Islet of Langerhans (tissue), 1 donor: Measurements from ENCODE around the gene GOPC.
A peak's percentile ranks its signal among the peaks of the same experiment; 100 is the strongest.

ENCODE experiments used
- FAIRE-seq: peaks from one replicate; lab custom pipeline; 2011; peaks lifted over from hg19 to GRCh38; lab: Jason Lieb, UNC

GOPC gene

DNA sequence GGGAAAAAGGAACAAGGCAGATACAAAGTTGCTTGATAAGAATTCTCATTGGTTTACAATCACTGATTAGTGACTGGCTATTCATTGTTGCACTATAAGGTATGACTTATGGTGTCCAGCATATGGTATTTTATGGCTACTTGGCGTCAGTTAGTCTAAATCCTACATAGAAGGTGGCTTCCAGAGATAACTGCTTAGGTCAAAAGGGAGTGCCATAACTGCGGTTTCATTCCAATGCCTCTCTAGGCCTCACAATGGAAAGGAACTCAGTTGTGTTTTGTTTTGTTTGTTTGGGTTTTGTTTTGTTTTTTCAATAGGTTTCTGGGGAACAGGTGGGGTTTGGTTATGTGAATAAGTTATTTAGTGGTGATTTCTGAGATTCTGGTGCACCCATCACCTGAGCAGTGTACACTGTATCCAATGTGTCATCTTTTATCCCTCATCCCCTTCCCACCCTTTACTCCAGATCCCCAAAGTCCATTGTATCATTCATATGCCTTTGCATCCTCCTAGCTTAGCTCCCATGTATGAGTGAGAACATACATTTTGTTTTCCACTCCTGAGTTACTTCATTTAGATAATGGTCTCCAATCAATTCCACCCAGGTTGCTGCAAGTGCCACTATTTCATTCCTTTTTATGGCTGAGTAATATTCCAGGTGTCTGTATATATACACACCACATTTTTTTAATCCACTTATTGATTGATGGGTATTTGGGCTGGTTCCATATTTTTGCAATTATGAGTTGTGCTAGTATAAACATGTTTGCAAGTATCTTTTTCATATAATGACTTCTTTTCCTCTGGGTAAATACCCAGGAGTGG lies 7.0 kb downstream of the GOPC start:
- no peak for FAIRE-seq

DNA sequence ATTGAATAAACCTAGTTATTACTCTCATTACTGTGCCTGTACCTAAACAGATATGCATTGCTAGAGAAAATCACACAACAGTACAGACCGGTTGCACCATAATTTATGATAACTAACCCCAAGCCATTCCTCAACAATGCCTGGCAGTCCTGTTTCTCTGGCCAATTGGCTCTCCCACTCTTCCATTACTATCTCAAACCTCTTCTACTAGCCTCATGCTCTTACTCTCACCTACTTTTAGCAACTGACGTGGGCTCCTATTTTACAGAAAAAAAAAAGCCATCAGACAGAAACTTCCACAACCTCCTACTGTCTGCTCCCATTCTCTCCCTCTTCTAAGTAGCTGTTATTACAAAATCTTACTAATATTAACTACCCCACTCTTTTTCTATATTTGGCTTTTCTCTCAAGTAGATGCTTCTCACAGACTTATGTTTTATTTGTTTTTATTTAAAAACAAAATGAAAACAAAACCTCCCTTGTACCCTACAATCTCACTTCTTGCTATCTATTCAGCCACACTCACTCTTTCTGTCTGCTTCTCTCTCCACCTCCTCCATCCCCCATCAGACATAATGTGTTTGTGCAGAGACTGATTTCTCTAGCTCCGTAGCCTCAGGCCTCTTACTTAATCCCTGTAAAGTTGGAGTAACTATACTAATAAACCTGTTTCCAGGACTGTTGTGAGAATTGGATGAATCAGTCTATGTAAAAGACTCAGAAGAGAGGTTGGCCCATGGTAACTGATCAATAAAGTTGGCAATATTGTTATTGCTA lies 9.1 kb downstream of the GOPC start:
- no peak for FAIRE-seq

DNA sequence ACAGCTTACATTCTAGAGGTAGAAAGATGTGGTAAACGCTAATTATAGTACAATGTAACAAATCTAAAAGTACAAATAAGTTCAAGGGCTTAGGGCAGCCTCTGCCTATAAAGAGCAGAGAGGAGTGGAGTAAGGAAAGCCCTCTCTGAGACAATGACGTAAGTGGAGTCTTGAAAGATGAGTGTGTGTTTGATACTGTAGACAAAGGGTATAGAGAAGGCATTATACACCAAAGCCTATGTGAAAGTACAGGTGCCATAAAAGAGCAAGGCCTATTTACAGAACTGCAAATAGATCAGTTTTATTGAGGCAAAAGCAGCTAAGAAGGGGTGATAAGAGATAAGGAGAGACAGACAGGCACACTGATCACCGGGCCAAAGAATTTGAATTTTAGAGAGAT lies 10.9 kb downstream of the GOPC start:
- FAIRE-seq, result no peak

DNA sequence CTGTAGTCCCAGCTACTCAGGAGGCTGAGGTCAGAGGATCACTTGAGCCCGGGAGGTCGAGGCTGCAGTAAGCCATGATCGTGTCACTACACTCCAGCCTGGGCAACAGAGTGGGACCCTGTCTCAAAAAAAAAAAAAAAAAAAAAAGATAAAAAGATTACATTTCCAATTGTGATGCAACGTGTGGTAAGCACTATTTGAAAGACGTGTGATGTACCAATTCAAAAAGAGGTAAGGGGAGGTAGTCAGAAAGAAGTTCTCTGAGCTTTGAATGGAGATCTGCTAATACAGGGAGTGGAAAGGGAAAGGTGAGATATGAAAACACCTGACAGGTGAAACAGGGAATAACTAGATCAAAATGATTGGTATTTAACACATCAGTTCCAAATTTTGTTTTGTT lies 11.9 kb downstream of the GOPC start:
- no peak for FAIRE-seq

DNA sequence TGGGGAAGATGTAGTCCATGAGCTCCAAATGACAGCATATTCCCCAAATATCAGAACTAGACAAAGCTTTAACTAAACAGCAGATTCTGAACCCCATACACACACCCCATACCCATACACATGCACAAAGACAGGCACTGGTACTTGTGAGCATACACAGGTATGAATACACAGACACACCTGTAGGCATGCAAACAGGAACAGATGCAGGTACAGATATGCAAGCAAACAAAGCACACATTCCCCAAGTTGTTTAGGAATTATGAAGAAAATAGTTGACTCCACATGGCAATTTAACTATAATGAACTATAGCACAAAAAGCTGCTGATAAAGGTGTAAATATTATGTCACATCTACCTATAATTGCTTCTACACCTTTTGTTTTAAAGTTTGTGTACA lies 16.7 kb downstream of the GOPC start:
- no peak for FAIRE-seq

DNA sequence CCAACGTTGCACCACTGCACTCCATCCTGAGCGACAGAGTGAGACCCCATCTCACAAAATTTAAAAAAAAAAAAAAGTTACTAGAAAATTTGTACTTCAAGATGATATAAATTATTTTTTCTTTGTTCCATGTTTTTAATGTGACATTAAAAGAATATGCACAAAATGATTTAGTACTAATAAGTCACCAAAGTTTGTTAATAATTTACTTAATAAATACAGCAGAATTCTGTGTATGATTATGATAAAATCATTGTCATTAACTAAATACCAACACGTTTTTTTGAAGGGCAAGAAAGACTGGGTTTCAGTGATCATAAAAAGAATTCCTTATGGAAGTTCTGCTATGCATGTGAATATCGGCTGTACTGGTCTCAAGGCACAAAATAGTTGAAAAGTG lies 28.1 kb downstream of the GOPC start:
- FAIRE-seq, result peak; percentile 91

DNA sequence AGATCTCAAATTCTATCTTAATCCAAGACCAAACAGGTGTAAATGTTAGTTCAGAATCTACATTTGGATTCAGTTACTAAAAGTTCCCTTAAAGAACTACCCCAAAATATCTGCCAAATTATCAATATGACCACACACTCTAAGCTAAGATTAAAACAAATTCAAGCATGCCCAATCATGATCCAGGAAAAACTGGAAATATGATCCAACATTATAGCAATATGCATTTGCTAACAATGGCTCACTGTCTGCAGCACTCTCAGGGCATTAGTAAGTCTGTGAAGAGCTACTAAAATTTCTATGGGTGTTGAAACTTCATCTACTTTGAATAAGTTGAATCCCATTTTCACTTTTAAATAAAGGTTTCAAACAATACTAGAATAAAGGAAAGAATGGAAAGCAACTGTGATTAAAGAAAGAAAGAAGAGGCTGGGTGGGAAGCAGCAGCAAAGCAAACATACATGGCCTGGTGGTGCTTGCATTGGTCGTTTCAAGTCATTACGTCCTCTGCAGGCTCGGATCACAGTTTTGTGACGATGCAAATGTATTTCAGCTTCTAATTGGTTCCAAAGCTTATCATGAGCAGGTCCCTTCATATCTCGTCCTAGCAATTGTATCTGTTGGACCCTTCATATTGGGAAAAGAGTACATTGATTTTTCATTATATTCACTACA lies 29.2 kb downstream of the GOPC start:
- FAIRE-seq, result no peak

DNA sequence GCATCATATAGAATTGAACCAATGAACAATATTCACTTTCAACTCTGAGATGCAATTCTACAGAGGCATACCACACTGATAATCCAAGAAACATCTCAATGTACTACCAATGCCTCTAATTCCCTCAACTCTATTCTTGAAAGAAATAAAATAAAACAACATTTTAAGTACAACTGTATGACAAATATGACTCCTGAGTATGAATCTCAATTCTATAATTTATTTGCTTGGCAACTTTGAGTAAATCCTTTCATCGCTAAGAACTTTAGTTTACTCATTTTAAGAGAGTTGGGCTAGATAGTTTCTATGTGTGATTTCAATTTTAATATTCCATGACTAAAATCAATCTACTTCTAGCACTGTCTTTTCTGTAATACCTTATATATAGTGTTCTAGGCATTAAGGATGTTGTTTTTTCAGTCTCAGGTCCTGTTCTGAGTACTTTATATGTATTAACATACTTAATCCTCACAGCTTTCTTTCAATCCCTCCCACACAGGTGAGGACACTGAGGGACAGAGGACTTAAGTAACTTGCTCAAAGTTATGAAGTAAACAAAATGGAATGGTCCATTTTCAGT lies 33.4 kb downstream of the GOPC start:
- no peak for FAIRE-seq

DNA sequence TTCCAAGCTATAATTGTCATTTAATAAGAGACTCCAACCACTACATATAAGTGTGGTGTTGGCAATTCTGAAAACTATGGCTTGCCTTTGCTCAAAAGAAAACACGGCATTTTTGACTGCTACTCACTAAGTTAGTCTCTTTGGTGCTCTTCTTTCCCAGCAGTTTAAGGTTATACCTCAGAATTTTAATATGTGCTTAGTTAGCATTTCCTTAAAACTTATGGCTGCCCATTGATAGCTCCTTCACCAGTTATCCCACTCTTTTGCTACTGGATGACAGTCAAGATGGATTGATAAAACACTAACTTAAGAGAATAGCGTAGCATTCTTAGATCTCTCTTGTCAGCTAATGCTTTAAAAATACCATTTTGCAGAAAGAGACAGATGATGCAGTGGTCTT lies 34.1 kb downstream of the GOPC start:
- no peak for FAIRE-seq

DNA sequence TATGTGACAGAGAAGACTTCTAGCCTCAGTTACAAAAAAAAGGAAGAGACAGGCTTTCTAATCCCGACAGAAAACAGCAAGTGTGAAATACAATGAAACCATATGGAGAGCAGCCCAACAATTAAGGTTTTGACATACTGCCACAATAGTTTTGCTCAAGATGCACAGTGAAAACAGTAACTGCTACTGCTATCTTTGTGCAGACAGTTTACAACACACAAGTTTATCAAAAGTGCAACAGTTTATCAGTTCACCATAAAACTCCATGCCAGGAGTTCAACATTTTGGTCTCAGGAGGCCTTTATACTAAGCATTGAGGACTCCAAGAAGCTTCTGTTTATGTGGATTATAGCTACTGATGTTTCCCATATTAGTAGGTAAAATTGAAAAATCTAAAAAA lies 37.6 kb downstream of the GOPC start:
- FAIRE-seq, result peak; percentile 27

DNA sequence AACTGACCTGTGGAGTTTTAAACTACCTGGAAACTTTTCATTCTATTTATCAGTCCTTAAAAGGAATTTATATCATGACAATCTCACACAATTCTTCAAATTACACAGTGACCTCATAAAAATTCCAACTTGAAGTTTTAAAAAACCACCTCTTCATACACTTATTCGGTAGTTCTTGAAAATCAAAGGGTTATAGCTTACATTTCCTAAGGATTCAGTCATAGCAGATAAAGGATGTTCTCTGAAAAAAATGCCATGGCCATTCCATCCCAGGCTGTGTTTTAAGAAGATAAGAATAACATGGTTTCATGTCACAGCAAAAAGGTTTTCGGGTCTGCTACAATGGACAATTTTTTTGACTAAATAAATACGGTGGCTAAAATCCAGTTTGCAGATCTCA lies 41.2 kb downstream of the GOPC start:
- no peak for FAIRE-seq

DNA sequence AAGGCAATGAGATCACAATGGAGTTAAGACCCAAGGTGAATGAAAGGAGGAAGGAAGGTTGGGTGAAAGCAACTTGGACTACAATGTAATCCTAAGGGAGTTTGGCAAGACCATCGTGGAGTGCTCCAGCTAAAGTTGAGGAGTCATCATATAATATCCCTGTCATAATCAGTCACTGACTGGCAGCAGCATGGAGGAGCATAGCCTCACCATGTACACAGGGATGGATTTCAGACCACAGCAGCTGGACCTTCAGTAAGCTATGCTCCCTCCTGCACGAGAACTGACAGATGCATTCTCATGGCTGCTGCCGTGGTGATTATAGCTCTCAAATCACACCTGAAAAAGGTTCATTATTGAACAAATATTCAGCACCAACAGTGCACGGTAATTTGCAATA lies 43.0 kb downstream of the GOPC start:
- no peak for FAIRE-seq

DNA sequence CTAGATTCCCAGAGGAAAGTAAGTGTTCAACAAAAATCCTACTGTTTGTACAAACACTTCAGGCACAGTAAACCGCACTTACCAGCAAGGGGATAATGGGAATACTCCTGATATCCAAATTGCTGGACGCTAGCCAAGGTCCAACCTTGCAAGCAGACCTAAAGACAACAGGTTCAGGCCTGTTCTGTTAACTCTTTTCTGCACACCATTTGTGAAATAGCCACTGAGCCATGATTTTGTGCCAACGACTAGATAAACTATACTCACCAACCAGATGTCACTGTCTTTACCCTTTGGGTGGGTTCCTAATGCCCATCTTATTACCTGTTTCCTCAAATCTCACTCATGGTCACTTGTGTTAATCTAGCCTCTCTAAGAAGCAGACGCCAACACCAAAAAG lies 43.5 kb downstream of the GOPC start:
- no peak for FAIRE-seq

DNA sequence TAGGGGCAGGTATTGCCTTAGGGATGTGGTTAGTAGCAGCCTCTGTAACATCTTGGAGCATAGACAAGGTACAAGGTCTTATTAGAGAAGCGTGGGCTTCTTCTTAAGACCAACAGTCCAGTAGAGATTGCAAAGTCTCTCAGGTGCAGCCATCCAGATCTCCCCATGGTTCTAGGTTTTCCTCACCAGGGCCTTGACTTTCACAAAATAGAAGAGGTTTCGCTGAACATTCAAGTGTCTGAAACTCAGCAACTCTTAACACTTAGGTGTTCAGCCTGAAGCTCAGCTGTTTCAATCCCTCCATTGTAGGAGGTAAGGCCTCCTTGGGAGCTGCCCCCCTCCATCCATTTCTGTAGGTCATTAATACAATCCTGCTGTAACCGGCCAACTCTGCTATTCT lies 44.4 kb downstream of the GOPC start:
- no peak for FAIRE-seq

DNA sequence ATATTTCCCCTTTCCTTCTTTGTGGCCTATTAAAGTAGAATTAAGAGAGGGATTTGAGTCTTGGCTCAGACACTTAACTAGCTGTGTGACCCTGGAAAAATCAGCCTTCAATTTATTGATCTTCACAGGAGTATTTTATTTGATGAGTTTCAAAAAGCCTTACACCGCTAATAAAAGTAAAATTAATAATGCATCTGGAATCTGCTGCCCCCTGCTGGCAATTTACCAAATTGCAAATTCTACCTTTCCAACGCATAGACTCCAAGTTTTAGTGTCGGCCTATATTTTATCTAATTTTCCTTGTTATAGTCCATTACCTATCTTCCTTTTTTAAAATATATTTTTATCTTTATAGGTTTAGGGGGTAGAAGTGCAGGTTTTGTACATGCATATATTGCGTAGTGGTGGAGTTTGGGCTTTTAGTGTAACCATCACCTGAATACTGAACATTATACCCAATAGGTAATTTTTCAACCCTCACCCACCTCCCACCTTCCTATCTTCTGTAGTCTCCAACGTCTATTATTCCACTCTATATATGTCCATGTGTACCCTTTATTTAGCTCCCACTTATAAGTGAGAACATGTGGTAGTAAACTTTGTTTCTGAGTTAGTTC lies 46.3 kb downstream of the GOPC start:
- peak; percentile 95 for FAIRE-seq

DNA sequence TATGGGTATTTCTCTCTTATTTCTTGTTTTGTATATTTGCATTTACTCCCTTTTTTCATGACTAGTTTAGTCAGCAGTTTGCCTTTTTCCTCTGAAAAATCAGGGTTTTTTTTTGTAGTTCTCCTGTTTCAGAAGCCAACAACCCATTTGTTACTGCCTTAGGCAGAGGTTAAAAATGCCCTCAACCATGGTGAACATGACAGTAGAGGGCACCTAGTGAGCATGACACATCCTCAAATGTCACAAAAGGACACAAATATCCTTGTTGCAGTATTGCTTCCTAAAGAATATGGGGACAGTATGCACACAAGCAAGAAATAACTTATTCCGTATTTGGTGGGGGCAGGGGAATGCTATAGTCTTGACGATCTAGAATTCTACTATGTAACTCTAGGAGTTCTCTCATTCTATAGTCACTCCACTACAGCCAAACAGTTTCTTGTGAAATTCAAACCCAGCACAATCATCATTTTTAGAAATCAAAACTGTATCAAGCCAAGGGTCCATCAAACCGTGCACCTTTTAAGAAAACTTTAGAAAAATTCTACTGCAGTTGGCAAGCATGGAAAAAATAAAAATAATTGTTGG lies 47.0 kb downstream of the GOPC start:
- FAIRE-seq, result no peak

DNA sequence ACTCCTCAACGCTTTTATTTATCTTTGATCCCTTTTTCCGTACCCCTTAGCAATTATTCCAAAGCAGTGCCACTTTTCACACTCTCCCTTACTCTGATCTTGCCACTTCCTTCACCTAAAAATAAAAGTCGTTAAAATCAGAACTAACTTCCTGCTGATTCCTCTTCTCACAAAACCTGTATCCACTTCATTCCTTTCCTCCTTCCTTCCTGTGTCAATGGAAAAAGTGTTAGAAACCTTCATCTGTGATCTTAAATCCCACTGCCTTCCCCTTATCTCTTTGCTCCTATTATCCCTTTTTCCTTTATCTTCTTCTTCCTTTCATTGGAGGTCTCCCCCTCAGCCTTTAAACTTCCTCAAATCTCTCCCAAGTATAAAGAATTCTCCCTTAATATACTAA lies 49.2 kb downstream of the GOPC start:
- FAIRE-seq, result no peak

DNA sequence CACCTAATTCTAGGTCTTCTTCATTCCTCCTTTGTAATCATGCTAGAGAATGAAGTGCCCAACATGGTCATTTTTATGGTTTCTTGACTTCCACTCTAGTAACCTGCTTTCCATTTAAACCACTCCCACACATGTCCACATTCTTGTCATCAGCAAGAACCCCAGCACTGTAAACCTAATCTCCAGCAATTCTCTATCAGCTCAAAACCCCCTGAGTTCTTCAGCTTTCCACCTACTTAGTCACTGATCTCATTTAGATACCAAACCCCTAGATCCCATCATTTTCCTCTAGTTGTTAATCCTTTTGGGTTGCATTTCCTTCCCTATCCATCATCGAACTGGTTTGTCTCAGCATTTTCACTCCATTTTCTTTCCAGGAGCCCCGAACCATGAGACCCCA lies 49.7 kb downstream of the GOPC start:
- no peak for FAIRE-seq

DNA sequence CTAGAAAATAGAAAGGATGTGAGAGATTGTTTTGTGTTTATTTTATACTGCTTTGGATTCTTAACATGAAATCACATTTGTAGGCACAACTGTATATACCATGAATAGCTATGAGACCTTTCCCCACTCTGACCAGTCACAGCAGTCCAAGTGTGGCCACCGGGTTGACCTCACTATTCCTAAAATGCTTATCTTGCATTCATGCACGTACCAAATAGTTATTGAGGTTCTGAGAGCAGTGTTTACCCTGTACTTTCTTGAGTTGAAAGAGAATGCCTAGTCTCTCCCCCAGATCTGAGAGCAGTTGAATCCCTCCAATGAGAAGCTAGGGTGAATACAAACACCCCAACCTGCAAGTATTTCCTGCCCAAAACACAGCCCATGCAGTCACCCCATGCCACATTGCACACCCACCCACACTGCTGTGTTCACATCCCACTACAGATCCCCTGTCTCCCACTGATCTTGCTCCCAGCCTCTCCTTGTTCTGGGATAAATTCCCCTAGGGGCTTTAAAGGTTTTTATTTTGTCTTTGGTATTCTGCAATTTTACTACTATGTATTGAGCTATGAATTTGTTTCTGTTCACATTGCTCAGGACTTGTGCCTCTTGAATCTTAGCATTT lies 51.6 kb downstream of the GOPC start:
- FAIRE-seq, result no peak

DNA sequence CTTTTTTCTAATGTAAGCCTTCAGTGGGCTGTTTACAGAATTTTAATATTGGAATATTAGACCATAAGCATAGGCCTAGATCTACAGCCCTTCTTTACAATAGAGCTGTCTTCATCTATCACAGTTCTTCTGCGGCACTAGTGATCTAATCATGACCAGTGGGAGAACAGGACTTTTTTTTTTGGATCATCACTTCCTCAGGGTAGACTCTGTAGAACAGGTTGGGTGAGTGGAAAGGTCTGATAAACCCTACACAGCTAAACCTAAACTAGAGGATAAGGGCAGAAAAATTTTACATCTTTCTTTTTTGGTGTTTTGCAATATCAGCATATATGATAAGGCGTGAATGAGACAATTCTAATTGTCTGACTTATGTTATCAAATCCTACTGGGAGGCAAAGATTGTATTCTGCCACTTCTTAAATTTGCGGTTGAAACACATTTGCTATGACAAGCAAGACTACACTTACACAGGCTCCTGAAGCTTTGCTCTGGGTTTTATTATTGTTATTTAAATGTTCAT lies 52.2 kb downstream of the GOPC start:
- FAIRE-seq, result no peak

DNA sequence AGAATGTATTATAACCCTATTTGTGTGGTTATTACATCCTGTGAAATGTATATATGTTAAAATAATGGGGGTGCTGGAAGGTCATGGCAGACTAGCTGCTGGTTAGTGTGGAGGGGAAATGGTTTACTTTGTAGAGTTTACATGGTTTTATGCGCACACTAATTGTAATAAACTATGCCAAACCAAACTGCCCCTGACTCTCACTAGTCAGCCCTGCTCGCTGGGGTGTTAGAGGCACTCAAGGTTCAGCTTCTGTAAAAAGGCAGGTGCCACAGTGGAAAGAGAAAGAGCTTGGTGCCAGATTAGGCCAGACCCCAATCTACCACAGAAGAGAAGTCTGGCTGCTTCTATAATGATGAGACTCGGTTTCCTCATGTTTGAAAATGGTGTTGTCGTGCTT lies 52.7 kb downstream of the GOPC start:
- FAIRE-seq, result no peak
